OCI-LY1 (cell line): ENCODE measurements around the gene COX7B.
A peak's percentile ranks its signal among the peaks of the same experiment; 100 is the strongest.

Experiments
- EZH2 ChIP-seq: fragments of 200-600 bp; sonication (generic), shearing (Covaris generic); IDR thresholded peaks from 2 replicates; pipeline ENCODE4 v1.8.0; 2017; ENCODE audit warnings: borderline replicate concordance, mixed run types, mild to moderate bottlenecking, antibody characterized with exemption, low read length, moderate library complexity, mixed read lengths
- TF ChIP-seq, protein P1 (sequence below): fragments of 200-600 bp; sonication (generic), shearing (Covaris generic); IDR thresholded peaks from 2 replicates; pipeline ENCODE4 v1.5.1; 2017; ENCODE audit warnings: mild to moderate bottlenecking, antibody characterized with exemption, low read length, moderate library complexity, mixed read lengths

DNA sequence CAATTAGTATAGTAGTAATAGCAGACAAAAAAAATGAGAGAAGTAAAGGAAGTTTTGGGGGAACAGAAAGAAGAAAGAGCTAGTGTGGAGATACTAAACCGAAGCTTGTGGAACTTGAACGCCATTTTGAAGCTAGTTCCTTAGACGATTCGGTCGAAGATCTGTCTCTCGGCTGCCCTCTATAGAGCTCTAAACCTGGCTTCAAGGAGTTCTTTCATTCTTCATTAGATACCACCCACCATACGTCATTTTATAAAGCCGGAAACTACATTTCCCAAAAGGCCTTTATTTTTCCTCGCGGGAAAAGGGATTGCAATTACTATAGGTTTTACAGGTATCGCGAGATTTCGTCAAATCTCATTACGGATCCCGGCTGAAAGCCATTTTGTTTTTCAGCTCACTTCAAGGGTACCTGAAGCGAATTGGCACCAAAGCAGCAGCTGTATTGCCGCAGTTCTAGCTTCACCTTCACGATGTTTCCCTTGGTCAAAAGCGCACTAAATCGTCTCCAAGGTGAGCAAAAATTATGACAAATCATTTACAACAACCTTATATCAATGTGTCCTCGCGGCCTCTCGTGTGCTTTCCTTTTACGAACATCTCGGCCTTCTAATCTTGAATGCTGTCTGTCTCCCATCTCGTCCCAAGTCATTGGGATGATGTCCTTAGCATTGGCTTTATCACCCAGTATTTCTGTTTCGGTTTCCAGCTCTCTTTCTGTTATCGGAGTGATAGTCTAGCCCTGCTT lies at the start of gene COX7B:
- TF ChIP-seq, protein P1, sequence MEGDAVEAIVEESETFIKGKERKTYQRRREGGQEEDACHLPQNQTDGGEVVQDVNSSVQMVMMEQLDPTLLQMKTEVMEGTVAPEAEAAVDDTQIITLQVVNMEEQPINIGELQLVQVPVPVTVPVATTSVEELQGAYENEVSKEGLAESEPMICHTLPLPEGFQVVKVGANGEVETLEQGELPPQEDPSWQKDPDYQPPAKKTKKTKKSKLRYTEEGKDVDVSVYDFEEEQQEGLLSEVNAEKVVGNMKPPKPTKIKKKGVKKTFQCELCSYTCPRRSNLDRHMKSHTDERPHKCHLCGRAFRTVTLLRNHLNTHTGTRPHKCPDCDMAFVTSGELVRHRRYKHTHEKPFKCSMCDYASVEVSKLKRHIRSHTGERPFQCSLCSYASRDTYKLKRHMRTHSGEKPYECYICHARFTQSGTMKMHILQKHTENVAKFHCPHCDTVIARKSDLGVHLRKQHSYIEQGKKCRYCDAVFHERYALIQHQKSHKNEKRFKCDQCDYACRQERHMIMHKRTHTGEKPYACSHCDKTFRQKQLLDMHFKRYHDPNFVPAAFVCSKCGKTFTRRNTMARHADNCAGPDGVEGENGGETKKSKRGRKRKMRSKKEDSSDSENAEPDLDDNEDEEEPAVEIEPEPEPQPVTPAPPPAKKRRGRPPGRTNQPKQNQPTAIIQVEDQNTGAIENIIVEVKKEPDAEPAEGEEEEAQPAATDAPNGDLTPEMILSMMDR = peak; percentile 47
- TF ChIP-seq EZH2 = no peak
